HG02678 (cell line): ENCODE measurements around the gene KIF2C.
"Not testable (repeated sequence)": the region's sequence is repeated elsewhere in the genome, so short reads cannot be mapped to it uniquely, and the experiment has no call there.

Experiments
- ATAC-seq: cut with Tn5 transposase; IDR thresholded peaks from one replicate; pipeline ENCODE4 v1.9.1; 2021; ENCODE audit warnings: mild to moderate bottlenecking, moderate library complexity; ENCODE audit not compliant: unreplicated experiment

KIF2C gene

GRCh38 chr1:44739307-44740178 is at the start of gene KIF2C:
TSS of gene KIF2C (plus strand) at chr1:44739837. CDS start at chr1:44739933, 96 bp downstream.
- ATAC-seq, result peak; percentile 99

DNA sequence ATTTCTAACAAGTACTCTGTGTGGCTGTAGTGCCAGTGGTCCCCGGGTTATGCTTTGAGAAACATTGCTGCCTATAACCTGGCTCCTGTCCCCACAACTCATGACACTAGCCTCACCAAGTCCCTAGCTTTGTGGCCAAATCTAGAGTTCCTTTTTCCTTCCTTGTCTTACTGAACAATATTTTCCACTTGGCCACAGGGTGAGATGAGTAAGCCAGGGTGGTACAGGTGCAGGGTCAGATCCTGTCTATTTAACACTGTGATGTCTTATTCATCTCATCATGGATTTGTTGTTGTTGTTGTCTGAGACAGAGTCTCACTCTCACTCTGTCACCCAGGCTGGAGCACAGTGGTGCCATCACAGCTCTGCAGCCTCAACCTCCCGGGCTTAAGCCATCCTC is 46.5 kb upstream of the KIF2C start:
- ATAC-seq, result no peak

DNA sequence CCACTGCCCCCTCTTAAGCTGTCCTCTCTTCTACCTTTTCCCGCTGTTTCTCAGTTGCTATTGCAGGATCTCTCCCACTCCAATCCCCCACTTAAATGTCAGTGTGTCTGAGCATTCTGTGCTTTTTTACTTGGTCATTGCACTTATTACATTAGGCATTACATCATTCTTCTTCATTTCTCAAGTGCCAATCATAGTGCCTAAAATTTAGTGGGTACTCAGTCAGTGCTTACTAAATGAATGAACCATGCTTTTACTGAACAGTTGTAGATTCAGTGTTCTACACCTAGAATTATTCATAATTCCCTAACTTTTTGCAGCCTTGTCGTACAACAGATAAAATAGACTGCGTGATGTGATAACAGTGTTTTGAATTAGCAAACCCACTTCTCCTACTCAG is 45.7 kb upstream of the KIF2C start:
- no peak for ATAC-seq

- peak; percentile 85 for ATAC-seq
Measured at GRCh38 chr1:44694863-44695478, 44.7 kb upstream of the KIF2C start.

GRCh38 chr1:44695671-44696070 is 44.0 kb upstream of the KIF2C start:
- no peak for ATAC-seq

- no peak for ATAC-seq
Measured at GRCh38 chr1:44696101-44696500, 43.5 kb upstream of the KIF2C start.

DNA sequence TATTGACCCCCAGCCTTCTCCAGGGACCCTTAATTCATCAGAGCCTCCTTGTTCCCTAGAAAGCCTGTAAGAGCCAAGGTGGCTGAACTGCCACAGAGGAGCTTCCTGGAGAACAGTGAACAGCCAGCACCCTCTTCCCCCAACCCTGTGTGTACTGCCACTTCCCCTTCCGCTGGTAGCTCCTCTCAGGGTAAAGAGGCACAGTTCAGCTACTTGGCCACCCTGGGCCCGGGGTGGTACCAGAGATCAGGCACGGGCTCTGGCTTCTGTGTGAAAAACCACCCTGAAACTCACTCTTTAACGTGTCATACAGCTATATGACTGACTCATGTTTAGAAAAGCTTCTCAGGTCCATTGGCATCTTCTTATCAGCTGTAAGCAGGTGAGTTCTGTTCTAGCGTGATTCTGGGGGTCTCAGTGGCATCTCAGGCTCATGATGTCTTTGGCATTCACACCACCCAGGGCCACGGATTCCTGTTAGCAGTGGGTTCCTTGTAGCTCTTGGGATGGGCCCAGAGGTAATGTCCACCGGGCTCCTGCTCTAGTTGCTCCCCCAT is 42.8 kb upstream of the KIF2C start:
- ATAC-seq, result peak; percentile 41

DNA sequence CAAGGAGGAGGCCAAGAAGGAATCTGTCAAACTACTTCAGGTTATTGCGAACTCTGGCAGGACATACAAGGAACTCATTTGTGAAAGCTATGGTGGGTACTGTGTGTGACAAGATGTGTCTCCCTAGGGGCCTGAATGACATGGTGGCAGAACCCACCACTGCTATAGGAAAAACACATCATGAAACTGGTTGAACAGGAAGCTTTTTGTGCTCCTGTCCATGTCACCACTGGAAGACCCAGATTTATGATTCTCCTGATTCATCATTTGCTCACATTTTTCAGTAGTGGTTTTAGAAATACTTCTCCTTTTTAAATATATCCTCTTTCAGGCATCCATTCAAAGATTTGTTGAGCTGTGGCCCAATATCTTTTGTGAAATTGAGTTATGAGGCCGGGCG is 41.5 kb upstream of the KIF2C start:
- ATAC-seq, result no peak

DNA sequence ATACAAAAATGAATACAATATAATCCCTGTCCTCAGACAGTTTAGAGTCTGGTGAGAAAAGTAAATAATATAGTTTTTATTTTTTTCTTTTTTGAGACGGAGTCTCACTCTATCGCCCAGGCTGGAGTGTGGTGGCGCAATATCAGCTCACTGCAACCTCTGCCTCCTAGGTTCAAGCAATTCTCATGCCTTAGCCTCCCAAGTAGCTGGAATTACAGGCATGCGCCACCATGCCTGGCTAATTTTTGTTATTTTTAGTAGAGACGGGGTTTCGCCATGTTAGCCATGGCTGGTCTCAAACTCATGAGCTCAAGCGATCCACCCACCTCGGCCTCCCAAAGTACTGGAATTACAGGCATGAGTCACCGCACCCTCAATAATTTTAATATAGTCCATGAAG is 40.3 kb upstream of the KIF2C start:
- ATAC-seq, result not testable (repeated sequence)

DNA sequence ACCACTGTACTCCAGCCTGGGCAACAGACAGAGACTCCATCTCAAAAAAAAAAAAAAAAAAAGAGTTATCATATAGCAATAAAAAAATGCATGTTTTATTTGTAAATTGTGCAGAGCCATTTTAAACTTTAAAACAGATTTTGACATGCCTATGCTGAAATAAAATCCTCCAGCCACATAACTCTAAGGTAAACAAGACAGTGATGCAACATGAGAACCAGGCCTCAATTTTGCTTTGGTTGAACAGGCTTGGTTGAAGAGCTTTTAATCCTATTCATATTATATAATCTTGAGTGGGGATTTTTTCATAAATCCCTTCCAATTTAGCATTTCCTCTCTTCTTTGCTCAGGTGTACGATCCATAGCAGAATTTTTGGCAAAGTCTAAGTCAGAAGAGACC is 39.1 kb upstream of the KIF2C start:
- no peak for ATAC-seq

DNA sequence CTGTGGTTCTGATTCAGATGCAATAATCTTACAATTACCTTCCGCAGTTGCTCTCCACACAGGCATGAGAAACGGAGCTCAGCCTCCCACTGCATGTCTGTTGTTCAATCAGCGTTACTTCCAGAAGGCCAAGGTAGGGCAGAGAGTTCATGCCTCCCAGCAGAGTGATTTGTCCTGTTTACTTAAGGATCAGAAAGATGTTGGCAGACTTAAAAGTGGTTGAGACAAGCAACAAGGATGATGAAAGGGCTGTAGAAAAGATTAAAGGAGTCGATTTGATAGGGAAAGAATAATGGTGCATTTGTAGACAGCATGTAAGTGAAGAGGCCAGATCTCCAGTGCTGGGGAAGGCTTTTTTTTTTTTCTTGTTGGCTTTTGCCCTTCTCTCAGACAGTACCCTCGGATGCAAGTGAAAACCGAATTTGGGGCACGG is 38.5 kb upstream of the KIF2C start:
- no peak for ATAC-seq

DNA sequence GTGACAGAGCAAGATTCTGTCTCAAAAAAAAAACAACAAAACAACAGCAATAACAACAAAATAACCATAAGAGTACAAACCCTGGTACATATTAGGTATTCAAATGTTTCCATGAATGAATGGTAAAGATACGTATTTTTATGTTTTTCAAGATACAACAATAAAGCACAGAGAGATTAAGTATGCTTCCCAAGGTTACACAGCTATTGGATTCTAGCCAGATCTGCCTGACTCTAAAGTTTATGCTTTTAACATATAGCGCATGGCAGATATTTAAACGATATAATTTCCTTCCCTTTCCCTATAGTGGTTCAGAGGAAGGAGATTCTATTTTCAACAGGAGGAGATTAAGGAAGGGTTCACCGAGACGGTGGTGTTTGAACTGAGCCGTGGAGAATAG is 34.2 kb upstream of the KIF2C start:
- no peak for ATAC-seq

DNA sequence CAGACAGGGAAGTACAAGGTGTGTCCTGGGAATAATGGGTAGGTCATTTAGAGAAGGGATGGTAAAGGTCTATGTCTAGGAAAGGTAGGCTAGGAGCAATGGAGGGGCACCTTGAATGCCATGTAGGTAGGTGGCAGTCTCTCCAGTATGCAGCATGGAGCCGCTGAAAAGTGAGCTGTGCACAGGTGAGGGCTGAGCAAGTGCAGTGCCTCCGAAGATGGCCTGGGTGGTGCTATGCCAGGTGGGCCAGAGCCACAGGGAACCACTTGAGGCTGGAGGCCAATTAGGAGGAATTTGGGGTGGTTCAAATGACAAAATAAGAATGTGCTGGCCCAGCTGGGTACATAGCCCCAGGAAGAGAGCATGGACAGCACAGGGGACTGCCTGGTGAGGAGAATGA is 33.7 kb upstream of the KIF2C start:
- no peak for ATAC-seq

- ATAC-seq, result no peak
Measured at GRCh38 chr1:44707112-44707881, 32.3 kb upstream of the KIF2C start.

DNA sequence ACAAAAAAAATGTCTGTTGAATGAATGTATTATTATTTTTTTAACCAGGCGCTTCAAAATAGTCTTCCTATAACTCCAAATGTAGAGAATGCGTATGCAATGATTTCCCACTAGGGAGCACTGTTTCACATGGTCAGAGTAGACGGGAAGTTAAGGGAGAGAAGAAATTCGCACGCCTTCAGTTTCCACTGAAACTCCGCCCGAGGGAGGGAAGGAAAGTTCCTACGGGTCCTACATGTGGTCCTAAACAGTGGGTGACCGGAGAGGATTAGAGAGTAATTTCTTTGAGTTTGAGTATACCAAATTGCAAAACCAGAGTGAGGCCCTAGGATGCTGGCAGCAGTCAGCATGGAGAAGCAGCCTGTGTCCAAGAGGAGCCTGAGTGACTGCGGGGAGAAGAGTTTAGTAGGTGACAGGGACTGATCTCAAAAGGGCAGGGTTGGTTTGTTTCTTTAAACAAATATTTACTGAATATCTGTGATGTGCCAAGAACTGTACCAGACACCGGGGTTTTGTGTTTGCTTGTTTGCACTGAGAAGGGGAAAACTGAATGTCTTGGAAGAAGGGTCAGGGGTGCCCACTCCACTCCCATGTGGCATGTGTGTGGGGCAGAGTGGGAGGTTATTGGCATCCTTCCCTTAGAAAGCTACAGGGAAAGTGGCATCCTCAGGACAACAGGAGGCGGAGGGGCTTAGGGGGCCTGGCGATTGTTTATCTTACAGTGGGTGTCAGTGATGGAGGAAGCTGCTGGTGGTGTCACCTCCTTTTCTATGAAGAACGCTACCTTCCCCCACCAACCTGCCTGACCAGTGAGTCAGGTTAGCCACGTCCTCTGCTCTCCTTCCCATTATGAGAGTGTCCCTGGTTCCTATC is 31.4 kb upstream of the KIF2C start:
- no peak for ATAC-seq

DNA sequence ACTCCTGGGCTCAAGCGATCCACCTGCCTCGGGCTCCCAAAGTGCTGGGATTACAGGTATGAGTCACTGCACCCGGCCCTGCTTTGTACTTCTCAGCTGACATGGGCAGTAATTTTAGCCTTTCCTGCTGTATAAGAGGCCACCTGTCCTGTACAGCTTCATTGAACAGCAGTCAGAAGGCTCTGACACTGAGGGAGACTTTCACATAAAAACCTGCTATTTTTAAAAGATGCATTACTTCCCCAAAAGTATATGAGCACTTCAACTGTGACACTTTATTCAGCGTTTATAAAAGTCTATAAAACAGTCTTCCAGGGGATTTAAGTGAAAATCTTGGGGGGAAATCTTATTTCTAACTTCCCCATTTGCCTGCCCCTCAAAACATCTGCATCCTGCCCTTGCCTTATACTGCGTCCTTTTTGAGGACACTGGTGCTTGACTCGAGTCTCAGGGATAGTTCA is 26.3 kb upstream of the KIF2C start:
- peak; percentile 53 for ATAC-seq

GRCh38 chr1:44714532-44714931 is 25.1 kb upstream of the KIF2C start:
- no peak for ATAC-seq

DNA sequence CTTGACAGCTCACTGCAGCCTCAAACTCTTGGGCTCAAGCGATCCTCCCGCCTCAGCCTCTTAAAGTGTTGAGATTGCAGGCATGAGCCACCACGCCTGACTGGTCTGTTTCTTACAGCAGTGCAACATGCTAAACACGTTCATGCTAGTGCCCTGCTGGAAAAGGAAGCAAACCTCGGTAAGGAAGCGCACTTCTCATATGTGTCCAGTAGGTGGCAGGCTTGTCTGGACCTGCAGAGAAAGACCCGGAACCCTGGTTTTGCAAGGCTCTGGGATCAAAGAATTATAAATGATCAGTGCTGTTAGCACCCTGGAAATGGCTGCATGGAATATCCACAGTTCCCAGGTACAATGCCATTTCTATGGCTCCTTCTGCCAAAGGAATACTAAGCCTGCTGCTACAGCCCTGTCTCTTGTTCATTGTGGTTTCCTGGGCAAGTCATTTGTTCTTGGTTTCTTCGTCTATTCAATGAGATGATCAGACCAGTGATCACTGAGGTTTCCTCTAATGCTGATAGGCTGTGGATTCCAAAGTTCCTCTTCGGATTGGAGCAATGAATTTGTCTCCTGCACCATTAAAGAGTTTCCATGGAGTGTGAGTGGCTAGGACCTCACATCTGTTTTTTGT is 24.6 kb upstream of the KIF2C start:
- ATAC-seq, result no peak

DNA sequence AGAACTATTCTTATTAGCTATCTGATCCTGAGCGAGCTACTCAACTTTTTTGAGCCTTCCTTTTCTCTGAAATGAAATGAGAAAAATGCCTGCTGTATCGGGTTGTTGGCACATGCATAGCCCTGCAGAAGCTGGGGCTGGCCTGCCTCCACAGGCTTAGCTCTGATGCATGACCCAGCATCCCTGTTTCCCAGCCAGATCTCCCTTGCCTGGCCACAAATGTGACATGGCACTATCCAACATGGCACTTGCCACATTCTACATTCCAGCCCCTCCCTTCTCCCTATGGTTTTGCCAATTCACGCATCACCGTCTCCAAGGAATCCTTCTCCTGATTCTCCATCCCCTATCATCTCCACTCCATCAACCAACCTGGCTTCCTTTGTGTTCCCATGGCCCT is 22.5 kb upstream of the KIF2C start:
- ATAC-seq, result no peak

DNA sequence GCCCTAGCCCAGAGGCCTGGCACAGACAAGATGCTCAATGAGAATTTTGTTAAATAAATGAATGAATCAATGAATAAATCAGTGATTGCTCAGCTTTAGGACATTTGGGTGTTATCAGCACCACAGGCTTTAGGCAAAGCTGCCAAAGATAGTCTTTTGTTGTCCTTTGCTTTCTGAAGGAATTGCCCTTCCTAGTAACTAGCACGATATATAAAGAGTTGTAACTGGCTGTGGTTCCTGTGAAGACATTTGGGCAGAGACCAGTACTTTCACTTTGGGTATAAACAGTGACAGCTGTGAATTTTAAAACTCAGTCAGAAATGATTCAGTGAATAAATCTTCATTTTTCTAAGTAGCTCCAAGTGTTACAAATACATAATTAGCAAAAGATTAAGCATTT is 22.0 kb upstream of the KIF2C start:
- no peak for ATAC-seq
